Measurements from ENCODE around the gene NIN.

DNA sequence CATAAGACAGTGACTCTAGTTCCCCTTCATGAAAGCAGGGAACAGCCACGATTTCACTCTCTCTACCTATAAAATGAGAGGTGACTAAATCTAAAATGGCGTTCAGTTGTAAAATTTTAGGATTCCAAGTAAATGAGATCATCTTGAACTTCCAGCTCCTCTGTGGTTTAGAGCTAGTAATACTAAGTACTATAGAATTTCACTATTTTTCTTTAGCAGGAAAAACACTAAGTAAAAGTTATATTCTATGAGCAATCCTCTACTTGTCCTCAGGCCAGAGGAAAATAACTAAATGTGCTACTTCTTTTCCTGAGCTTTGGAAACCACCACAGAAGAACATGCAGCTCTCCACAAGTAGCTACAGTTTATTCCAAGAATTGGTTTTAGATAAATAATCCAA lies 55.6 kb downstream of the NIN start:
- TF ChIP-seq, protein P1, sequence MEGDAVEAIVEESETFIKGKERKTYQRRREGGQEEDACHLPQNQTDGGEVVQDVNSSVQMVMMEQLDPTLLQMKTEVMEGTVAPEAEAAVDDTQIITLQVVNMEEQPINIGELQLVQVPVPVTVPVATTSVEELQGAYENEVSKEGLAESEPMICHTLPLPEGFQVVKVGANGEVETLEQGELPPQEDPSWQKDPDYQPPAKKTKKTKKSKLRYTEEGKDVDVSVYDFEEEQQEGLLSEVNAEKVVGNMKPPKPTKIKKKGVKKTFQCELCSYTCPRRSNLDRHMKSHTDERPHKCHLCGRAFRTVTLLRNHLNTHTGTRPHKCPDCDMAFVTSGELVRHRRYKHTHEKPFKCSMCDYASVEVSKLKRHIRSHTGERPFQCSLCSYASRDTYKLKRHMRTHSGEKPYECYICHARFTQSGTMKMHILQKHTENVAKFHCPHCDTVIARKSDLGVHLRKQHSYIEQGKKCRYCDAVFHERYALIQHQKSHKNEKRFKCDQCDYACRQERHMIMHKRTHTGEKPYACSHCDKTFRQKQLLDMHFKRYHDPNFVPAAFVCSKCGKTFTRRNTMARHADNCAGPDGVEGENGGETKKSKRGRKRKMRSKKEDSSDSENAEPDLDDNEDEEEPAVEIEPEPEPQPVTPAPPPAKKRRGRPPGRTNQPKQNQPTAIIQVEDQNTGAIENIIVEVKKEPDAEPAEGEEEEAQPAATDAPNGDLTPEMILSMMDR (IDR thresholded peaks at IDR 0.05), result no peak
- no peak for TF ChIP-seq POLR2A (IDR thresholded peaks at IDR 0.05)
